Measurements from ENCODE around the gene LITAFD.
A peak's percentile ranks its signal among the peaks of the same experiment; 100 is the strongest.
"Not testable (repeated sequence)": the region's sequence is repeated elsewhere in the genome, so short reads cannot be mapped to it uniquely, and the experiment has no call there.

LITAFD gene

DNA sequence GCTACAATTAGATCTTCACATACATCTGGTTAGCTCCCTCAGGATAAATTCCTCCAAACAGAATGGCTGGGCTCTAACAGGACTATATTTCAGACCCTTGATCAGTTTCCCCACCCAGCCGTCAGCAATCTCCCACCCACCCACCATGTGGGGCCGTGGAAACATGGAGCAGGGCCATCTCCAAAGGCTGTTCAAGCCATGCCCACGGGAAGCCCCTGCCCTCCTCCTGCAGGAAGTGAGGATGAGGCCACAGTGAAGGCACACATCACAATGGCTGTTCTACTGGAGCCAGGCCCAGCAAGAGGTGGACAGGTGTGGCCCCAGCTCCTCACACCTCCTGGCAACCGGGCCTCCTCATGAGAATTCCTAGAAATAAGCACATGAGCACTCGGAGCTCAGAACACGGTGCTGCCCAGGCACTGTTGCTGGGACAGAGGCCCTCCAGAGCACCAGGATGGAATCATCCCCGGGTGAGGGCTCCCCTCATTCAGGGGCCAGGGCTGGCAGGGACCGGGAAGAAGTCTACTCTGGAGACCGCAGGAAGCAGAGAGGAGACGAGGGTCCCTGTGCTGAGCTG lies at the start of gene LITAFD:
Gene LITAFD (plus strand): TSS at position 311 of the 577 bp plus-strand sequence. CDS start 2,005 bp downstream, outside the sequence.
- no peak for DNase-seq (ENCODE audit: low spot score)

DNA sequence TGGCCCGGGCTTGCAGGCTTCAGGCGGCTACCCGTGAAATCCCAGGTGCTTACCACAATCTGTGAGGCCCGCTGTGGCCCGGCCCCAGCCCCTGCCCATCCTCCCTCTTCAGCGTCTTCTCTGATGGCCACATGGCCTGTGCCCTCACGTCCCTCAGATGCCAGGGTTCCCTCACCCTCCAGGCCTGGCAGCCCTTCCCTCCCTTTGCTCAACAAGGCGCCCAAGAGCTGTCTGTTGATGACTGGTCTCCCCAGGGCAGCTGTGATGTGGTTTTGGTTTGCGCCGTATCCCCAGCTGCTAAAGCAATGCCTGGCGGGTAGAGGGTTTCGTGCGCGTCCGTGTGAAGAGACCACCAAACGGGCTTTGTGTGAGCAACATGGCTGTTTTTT lies 49.4 kb upstream of the LITAFD start:
- DNase-seq (ENCODE audit: low spot score): no peak

DNA sequence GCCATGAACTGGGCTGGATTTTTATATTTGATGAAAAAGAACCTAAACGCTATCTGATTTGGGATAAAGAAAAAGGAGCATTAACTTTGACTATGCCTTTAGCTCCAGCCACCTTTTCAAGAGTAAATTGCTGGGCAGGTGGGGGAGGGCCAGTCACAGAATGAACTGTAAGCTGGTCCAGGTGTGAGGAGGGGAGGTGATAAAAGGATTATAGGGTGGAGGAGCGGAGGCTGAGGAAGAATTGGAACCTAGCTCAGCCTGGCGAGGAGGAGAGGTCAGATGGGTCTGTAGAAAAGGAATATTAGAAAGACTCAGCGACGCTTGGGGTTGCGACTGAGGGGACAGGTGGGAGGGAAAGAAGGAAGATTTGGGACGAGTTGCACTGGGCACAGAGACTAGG lies 45.4 kb upstream of the LITAFD start:
- not testable (repeated sequence) for DNase-seq (ENCODE audit: low spot score)

DNA sequence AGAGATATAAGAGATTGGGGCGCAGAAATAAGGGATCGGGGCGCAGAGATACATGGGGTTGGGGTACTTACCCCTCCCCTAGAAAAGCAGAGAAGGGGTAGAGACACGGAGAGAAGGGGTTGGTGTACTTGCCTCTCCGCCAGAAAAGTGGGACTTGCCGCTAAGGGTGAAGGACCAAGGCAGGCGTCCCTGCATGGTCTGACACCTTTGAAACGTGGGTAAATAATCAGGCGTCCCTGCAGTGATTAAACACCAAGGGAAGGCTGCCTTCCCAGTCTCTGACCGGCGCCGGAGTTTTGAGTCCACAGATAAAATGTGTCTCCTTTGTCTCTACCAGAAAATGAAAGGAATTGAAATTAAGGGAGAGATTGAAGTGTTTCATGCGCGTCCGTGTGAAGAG lies 44.6 kb upstream of the LITAFD start:
- DNase-seq (ENCODE audit: low spot score): not testable (repeated sequence)

DNA sequence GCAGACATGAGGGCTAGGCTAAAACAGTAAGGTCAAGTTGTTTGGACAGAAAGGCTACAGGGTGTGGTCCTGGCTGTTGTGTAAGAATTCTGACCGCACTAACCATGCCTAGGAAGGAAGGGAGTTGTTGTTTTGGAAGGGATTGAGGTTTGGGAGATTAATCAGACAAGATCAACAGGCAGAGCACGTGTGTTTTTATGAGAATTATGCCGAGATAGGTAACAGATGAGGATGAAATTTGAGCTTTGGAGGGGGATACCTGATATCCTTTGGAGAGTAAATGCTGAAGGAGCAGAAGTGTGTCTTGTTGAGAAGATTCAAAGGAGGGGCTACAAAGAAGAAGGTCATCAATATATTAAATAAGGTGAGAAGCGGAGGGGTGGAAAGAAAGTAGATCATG lies 40.1 kb upstream of the LITAFD start:
- not testable (repeated sequence) for DNase-seq (ENCODE audit: low spot score)

DNA sequence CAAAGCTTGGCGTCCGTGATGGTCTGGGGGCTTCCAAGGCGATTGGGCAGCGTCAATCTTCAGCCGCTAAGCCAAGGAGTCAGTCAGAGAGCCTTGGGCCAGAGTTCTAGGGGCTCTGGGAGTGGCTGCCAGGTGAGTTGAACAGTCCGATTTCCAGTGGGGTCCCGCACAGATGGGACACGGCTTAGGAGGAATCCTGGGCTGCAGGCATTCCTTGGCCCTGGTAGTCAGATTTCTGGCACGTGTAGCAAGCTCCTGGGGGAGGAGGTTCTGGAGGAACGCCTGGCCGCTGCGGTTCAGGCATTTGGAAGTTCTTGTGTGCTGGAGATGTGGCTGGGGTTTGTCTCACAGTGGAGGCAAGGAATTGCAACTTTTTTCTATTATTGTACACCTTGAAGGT lies 38.9 kb upstream of the LITAFD start:
- not testable (repeated sequence) for DNase-seq (ENCODE audit: low spot score)

DNA sequence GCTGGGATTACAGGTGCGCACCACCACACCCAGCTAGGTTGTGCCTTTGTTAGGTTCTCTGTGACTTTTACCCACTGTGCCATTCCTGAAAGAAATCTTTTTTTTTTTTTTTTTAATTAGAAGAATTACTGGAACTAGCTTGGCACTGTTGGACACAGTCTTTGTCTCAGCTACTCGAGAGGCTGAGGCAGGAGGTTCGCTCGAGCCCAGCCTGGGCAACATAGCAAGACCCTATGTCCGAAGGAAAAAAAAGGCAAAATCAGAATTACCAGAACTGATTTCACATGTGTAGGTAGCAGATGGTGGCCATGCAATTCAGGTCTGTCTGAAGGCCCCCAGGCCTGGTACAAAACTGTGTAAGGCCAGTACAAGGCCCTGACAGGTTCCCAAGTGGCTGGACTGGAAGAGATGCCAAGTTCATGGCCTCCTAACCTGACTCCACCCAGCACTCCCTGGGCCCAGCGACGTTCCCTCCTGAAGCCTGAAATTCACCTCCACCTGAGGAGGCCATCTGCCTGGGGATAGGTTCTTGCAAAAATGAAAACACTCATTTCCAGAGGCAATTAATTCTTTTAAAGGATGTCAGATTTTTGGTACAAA lies 36.4 kb upstream of the LITAFD start:
- no peak for DNase-seq (ENCODE audit: low spot score)

DNA sequence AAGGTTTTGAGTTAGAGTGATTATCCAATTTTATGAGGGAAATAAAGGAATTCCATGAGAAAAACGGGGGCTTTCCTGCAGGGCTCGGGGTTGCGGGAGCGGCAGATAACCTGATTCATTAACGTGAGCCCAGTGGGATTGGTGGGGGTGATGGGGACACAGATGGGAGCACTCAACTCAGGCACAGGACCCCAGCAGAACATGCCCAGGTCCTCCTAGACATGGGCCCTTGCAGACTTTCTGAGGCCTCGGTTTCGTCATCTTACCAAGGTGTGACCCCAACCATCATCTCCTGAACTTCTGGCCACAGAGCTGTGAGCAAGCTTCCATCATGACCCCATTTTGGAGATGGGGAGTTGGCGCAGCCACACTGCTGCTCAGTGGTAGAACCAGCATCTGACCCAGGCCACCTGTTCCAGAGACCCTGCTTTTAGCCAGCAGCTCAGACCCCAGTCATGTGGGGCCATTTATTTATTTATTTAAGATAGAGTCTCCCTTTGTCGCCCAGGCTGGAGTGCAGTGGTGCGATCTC lies 35.7 kb upstream of the LITAFD start:
- DNase-seq (ENCODE audit: low spot score): no peak

DNA sequence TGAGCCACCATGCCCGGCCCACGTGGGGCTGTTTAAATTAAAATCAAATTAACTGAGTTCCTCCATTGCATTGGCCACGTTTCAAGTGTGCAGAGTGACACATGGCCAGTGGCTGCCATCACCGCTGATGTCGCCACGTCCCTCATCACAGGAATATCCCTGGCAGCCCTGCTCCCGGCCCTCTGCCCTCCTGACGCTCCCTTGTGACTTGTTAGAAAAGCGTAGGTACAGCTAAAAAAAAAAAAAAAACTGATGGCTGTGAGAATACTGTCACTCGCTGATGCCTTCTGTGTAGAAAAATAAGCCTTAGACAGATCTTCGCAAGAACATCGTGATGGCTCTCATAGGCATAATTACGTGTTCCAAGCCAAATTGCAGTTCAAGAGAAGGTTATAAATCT lies 35.0 kb upstream of the LITAFD start:
- peak; percentile 33 for DNase-seq (ENCODE audit: low spot score)

DNA sequence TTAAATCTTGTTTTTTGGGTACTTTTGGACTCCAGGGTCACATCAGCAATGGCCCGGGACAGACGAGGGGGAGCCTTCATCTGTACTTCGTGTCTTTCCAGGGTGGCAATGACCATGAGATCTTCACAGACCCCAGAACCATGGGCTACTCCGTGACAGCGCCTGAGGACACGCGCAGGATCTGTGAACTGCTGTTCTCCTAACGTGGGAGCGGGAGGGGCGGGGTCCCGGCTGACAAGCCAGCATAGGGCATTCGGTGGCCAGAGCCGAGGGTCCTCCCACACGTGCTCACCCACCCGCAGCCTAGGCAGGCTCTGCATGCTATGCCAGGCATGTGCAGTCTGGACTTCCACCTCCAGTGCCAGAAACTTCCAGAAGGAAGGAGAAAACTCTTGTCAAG lies 34.5 kb upstream of the LITAFD start:
- peak; percentile 48 for DNase-seq (ENCODE audit: low spot score)

DNA sequence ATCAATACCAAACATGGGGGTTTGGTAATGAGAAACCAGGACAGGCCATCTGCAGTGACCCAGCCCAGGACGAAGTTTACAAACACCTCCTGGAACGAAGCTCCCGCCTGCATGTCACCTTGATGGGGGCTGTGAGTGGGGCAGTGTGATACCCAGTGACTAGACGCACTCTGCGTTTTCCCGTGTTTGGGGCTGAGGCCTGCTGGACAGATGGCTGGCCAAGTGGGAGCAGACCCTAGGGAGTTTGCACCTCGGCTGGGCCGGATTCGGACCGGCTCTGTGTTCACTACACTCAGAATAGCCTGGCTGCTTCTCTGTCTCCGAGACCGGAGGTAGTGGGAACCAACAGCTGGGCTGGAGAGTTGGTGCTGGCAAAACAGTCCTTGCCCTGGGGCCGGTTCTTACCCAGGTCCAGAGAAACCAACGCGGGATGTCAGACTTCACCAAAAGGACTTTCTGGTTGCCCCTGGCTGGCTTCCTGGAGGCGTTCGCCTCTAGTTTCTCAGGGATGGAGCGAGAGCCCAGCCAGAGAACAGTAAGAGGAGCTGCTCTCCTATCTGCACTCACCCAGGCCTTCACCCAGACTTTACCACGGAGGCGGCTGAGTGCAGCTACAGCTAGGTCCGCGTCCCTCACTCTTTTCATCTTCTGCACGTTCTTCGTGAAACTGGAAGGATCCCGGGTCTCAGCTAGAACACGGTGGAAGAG lies 33.8 kb upstream of the LITAFD start:
- DNase-seq (ENCODE audit: low spot score): peak; percentile 24

DNA sequence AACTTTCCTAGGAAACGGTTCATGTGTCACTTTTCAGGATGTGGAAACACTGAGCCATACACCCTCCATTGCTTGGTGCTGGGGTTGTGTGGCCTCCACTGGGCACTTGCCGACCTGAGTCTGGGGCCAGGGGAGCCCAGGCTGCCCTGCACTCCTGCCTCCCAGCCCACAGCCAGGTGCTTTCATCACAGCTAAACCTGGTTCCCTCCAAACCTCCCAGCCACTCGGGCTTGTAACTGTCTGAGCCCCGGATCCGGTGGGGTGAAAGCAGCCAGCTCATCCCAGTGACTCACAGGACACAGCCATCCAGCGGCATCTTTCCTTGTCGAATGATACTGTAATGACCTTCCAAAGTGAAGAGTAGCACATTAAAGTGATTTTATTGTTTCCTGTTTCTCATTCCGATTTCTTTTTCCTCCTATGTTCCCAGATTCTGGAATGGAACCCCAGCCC lies 33.2 kb upstream of the LITAFD start:
- peak; percentile 29 for DNase-seq (ENCODE audit: low spot score)

DNA sequence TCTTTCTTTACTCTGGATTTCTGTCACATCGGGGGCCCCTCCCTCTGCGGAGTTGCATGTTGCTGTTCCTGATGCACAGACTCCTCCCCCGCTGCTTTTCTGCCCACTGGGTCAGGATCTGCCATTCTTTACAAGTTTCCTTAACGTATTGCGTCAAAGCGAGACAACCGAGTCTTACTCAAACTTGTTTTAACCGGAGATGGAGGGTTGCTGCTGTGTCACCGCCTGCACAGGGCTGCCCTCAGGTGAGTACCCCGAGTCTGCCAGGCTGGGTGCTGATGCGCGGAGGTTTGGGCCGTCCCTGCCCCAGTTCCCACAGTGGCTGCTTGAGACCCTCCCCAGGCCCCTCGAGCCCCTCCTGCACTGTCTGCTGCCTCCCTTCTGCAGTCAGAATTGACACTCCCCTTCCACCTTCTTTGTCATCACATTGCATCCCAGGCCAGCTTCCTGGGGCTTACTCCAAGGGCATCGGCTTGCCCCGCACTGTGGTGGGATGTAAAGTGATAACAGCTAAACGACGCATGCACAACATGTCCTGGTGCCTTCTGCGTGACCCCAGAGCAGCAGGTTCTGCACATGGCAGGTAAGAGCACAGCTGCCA lies 32.6 kb upstream of the LITAFD start:
- no peak for DNase-seq (ENCODE audit: low spot score)

DNA sequence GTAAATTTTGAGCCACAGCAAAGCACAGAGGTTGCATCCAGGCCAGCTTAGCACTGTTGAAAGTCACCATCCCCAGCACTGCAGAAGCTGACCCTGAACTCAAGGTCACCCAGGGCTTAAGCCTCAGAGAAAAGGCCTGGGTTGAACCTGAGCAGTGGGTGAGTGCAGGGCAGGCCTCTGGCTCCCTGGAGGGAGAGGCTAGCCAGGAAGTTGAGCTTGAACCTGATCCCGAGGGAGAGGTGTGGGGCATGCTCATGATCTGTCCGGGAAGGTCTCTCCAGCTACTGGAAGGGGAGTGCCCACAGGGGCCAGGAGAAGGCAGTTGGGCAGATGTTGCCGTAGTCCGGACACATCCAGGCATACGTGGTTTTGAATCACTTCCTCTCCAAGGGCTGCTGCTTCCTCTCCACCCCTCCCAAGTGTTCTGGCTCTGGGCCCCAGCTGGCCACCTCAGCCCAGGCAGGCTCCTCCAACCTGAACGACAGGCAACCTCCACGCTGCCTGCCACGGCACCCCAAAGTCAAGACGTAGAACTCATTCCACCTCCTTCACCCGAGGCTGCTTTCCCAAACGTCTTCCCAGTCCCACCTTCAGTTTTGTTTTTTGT lies 31.8 kb upstream of the LITAFD start:
- no peak for DNase-seq (ENCODE audit: low spot score)

DNA sequence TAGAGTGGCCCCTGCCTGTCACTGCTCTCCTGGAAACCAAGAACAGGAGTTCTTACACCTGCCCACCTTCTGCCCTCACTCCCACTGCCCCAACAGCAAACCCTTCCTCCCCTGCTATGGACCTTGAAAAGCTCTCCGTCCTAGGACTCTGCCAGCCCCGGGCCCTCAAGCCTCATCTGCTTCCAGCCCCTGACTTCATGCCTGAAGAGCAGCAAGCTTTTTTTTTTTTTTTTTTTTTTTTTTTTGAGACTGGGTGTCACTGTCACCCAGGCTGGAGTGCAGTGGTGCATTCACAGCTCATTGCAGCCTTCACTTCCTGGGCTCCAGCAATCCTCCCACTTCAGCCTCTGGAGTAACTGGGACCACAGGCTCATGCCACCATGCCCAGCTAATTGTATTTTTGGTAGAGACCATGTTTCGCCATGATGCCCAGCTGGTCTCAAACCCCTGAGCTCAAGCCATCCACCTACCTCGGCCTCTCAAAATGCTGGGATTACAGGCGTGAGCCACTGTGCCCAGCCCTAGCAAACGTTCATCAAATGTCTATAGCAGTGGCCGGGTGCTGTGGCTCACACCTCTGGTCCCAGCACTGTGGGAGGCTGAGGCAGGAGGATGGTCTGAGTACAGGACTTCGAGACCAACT lies 30.3 kb upstream of the LITAFD start:
- DNase-seq (ENCODE audit: low spot score): no peak

DNA sequence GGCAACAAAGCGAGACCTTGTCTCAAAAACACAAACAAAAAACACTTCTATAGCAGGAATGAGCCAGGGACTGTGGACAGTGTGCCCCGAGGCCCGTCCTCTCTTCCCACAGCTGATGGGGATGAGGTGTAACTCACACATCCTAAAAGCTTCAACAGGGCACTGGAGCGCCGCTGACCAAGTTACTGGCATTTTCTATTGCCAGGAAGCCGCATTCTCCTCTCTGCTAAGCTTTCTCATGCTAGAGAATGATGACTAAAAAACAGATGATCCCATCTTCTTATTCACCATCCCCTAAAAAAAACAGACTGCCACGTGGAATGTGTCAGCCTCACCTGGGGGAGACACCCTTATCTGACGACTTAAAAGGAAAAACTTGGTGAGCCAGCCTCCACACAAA lies 29.6 kb upstream of the LITAFD start:
- DNase-seq (ENCODE audit: low spot score): no peak

DNA sequence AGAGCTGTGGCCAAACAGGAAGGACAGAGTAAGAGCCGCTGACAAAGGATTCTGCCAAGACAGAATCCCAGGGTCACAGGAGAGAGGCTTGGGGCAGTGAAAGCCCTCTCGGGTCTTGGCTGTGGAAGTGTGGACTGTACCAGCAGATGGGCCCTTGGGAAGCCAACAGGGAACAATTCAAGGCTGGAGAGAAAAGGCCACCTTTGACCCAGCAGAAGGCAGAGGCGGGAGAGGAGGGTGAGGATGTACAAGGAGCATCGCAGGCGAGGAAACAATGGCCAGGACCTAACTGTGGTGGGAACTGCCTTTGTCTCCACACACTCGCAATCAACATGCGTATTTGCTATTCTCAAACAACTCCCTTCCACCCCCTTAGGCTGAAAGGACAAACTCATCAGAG lies 29.0 kb upstream of the LITAFD start:
- DNase-seq (ENCODE audit: low spot score): no peak

DNA sequence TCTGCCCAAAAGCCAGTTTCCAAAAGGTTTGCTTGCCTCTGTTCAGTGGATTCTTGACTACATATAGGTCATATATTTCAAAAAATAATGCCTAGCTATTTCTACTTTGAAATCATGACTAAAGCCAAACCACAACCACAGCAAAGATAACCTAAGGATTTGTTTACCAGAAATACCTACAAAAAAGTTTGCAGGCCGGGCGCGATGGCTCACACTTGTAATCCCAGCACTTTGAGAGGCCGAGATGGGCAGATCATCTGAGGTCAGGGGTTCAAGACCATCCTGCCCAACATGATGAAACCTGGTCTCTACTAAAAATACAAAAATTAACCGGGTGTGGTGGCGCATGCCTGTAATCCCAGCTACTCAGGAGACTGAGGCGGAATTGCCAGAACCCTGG lies 28.5 kb upstream of the LITAFD start:
- no peak for DNase-seq (ENCODE audit: low spot score)

DNA sequence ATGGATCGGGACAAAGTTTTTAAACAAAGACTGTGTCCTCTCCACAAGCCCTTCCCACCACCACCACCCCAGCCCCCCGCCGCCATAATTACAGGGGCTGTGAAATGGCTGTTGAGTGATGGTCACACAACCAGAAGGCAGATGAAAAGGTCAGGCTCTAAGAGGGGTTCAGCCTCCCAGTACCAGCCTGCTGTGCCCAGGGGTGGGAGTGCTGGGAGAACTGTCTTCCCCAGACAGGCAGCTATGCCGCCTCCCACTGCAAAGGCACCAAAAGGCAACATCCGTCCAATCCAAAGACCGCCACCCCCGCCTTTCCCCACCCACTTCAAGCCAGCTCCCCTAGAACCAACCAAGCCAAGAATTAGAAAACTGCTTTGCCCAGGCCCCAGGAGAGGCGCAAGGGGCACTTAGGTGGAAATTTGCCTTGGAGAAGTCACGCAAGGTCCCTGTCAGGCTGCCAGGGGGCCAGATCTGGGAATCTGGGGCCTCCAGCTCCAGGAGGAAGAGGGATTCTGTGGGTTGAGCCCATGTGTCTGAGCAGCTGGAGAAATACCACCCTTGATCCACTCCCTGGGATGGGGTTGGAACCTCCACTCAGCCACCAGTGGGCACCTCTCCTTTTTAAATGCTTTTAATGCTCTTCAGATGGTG lies 27.7 kb upstream of the LITAFD start:
- no peak for DNase-seq (ENCODE audit: low spot score)

DNA sequence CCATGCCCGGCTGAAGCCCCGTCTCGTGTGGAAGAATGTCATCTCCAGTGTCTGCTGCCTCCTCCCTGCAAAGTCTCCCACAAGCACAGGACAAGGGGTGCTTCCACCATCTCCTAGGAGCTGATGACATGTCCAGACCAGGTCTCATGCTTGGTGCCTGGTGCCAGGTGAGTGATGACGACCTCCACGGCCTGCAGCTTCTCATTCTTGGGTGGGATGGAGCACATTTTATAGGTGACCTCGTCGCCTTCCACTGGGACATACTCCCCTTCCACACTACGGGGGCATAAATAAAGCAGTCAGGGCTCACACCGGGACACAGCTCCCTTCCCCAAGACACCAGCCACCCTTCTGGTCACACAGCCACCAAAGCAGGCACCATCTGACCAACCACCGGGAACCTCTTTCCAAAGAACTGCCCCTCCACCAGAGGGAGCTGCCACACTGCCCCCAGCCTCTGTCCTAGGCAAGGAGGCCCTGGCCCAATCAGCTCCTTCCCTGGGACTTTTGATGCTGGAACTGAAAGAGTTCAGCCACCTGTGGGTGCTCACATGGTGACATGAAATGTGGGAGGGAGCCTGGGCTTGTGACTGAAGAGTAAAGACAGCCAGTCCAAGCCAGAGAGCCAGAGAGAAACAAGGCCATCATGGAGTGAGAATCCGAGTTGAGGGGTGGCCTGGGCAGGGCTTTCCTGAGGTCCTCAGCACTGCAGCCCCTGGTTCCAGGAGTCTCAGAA lies 26.9 kb upstream of the LITAFD start:
- no peak for DNase-seq (ENCODE audit: low spot score)

DNA sequence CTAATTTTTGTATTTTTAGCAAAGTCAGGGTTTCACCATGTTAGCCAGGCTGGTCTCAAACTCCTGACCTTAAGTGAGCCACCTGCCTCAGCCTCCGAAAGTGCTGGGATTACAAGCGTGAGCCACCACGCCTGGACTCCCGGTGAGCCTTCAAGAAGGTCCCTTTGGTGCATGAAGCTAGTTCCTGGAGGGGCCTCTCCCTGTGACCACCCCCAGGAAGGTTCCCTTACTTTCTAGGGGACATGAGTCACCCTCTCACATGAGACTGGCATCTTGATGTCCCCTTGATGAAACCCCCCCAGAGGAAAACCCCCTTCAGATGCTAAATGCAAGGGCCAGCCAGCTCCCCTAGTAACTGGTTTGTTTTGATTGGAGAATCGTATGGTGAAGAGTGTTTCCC lies 26.2 kb upstream of the LITAFD start:
- DNase-seq (ENCODE audit: low spot score): no peak
